ENCODE results near the gene SLC38A1. TPM values are rescaled to one million over a fixed set of nuclear protein-coding genes. Genes with fewer than 3 reads are reported as not detected.
A peak's percentile ranks its signal among the peaks of the same experiment; 100 is the strongest.
"Not testable (repeated sequence)": the region's sequence is repeated elsewhere in the genome, so short reads cannot be mapped to it uniquely, and the experiment has no call there.

The SLC38A1 gene
- total RNA-seq (2014; rRNA removed; shearing (Covaris generic)) = 95.8 and 108 TPM in 2 replicates

- H3K4me3 ChIP-seq (ENCODE audit: insufficient read depth, low read depth, low read length) = peak within 1 kb of the TSS; percentile 96
- H3K27me3 ChIP-seq (ENCODE audit: control insufficient read depth, insufficient read depth, low read length) = no peaks in the 10 kb centered on the region
- no peaks in the 10 kb centered on the region; the same call in 1 of the 2 replicates for H3K36me3 ChIP-seq (replicated peaks; ENCODE audit: control insufficient read depth, insufficient read depth, low read length)
- DNase-seq = peak; percentile 88
Measured at GRCh38 chr12:46268583-46269428, at the start of gene SLC38A1. SLC38A1 (minus strand) TSS chr12:46269043; CDS start chr12:46239800, 29,243 bp downstream.

- no peak overlapping the region for H3K4me3 ChIP-seq (ENCODE audit: insufficient read depth, low read depth, low read length)
- DNase-seq = no peak
- no peaks in the 10 kb centered on the region for H3K36me3 ChIP-seq (replicated peaks; ENCODE audit: control insufficient read depth, insufficient read depth, low read length)
- H3K27me3 ChIP-seq (ENCODE audit: control insufficient read depth, insufficient read depth, low read length) = no peaks in the 10 kb centered on the region
Measured at GRCh38 chr12:46318037-46318436, 49.2 kb upstream of the SLC38A1 start.

DNA sequence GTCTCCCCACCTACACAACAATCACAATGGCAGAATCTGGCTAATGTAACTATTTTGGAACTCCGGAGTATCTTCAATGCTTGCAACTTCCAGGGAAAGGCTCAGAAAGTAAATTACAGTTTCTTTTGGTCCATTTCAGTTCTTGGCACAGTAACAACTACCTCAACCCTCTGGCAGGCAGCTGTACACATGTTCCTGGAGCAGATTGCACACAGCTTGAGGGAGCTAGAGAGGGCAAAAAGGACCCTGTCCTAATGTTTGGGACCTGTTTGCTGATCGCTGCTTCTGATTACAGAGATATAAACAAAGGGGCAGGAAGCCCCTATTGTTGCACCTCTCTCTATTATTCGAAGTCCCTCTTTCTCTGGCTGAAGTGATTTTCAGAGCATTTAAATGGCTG, 35.2 kb upstream of the SLC38A1 start:
- Histone ChIP-seq H3K36me3 (replicated peaks; ENCODE audit: control insufficient read depth, insufficient read depth, low read length) (no peaks in the 10 kb centered on the region), H3K4me3 (ENCODE audit: insufficient read depth, low read depth, low read length) (no peak overlapping the region), H3K27me3 (ENCODE audit: control insufficient read depth, insufficient read depth, low read length) (no peaks in the 10 kb centered on the region)
- no peak for DNase-seq

DNA sequence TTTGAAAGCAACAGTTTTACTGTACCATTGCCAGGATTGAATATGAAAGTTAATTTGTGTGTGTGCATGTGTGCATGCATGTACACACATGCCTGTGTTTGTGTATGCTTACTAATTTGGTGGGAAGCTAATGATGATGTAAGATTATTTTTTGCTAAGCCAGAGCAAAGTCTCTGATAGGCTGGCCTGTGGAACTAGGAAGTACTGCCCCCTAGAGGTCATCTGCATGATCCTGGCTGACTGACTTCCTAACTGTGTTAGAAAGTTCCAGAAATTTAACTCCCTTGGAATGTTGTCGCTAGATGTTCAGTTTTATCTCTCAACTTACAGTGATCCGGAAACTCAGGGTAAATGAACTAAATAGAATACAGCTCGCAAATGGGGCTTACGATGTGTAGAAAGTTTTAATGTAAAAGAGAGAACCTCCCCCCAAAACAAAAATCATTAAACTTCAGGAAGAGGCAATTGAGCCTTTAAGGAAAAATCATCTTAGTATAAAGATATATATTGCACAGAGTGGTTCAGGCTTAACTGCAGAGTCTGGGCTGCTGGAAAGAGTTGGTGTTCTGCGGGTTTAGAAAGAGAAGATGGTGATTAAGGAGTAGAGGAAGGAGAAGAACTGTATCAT, 34.3 kb upstream of the SLC38A1 start:
- Histone ChIP-seq H3K36me3 (replicated peaks; ENCODE audit: control insufficient read depth, insufficient read depth, low read length) (no peaks in the 10 kb centered on the region), H3K4me3 (ENCODE audit: insufficient read depth, low read depth, low read length) (no peak overlapping the region), H3K27me3 (ENCODE audit: control insufficient read depth, insufficient read depth, low read length) (no peaks in the 10 kb centered on the region)
- DNase-seq = peak; percentile 32

DNA sequence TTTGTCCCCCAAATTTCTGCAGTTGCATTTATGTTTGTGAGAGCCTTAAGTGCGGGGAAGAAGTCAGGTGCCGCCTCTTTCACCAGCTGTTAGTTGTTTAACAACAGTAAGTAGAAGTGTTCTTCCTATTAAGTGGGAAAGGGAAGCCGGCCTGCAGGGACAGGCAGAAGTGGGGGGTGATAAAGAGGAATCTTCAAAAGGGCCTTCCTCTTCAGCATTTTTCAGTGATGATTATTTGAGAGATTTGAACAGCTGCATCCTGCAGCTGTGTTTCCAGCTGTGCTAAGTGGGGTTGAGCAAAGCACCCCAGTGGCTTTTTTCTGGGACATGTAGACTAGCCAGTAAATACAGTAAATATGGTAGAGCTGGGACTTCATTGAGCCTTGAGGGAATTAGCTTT, 32.1 kb upstream of the SLC38A1 start:
- H3K4me3 ChIP-seq (ENCODE audit: insufficient read depth, low read depth, low read length) = no peak overlapping the region
- H3K27me3 ChIP-seq (ENCODE audit: control insufficient read depth, insufficient read depth, low read length) = no peaks in the 10 kb centered on the region
- no peak for DNase-seq
- H3K36me3 ChIP-seq (replicated peaks; ENCODE audit: control insufficient read depth, insufficient read depth, low read length) = no peaks in the 10 kb centered on the region

DNA sequence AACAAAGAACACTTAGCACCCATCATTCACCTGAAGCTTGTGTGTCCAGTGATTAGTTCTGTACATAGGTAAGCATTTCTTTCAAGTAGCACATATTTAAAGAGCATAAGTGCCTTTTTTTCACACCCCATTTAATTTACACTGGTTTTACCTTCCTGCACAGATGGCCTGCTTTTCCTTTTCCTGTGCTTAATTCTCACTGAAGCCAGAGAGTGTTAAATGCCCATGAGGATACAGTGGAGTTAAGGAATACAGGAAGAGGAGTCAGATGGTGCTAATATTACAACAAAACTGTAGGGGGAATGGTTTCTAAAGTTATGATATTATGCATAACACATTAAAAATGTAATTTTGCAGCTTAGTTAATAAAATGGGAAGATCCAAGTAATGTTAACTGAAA, 31.0 kb upstream of the SLC38A1 start:
- Histone ChIP-seq H3K36me3 (replicated peaks; ENCODE audit: control insufficient read depth, insufficient read depth, low read length) (no peaks in the 10 kb centered on the region), H3K4me3 (ENCODE audit: insufficient read depth, low read depth, low read length) (no peak overlapping the region), H3K27me3 (ENCODE audit: control insufficient read depth, insufficient read depth, low read length) (no peaks in the 10 kb centered on the region)
- DNase-seq = no peak

DNA sequence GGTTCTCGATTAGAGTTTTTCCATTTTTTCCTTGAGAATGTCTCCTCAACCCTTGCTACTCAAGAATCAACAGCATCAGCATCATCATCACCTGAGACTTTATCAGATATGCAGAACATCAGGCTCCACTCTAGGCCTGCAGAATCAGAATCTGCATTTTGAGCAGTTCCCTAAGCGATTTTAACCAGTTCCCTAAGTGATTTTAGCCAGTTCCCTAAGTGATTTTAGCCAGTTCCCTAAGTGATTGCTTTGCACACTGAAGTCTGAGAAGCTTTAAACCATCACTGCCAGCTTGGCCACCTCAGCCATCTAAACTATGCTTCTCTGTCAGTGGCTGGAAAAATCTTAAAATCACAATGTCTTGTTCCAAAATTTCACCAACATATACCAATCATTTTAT, 29.4 kb upstream of the SLC38A1 start:
- no peaks in the 10 kb centered on the region for H3K27me3 ChIP-seq (ENCODE audit: control insufficient read depth, insufficient read depth, low read length)
- no peaks in the 10 kb centered on the region for H3K36me3 ChIP-seq (replicated peaks; ENCODE audit: control insufficient read depth, insufficient read depth, low read length)
- H3K4me3 ChIP-seq (ENCODE audit: insufficient read depth, low read depth, low read length) = no peak overlapping the region
- no peak for DNase-seq

GRCh38 chr12:46296822-46297221, 28.0 kb upstream of the SLC38A1 start:
- Histone ChIP-seq H3K36me3 (replicated peaks; ENCODE audit: control insufficient read depth, insufficient read depth, low read length) (no peaks in the 10 kb centered on the region), H3K4me3 (ENCODE audit: insufficient read depth, low read depth, low read length) (no peak overlapping the region), H3K27me3 (ENCODE audit: control insufficient read depth, insufficient read depth, low read length) (no peaks in the 10 kb centered on the region)
- no peak for DNase-seq

GRCh38 chr12:46292754-46293402, 24.0 kb upstream of the SLC38A1 start:
- DNase-seq = no peak
- Histone ChIP-seq H3K4me3 (ENCODE audit: insufficient read depth, low read depth, low read length) (no peak overlapping the region), H3K27me3 (ENCODE audit: control insufficient read depth, insufficient read depth, low read length) (no peaks in the 10 kb centered on the region), H3K36me3 (replicated peaks; ENCODE audit: control insufficient read depth, insufficient read depth, low read length) (no peaks in the 10 kb centered on the region)

GRCh38 chr12:46291953-46292352, 23.1 kb upstream of the SLC38A1 start:
- H3K27me3 ChIP-seq (ENCODE audit: control insufficient read depth, insufficient read depth, low read length); H3K36me3 ChIP-seq (replicated peaks; ENCODE audit: control insufficient read depth, insufficient read depth, low read length); DNase-seq; H3K4me3 ChIP-seq (ENCODE audit: insufficient read depth, low read depth, low read length): not testable (repeated sequence)

- not testable (repeated sequence) for H3K36me3 ChIP-seq (replicated peaks; ENCODE audit: control insufficient read depth, insufficient read depth, low read length)
Measured at GRCh38 chr12:46285177-46285576, 16.3 kb upstream of the SLC38A1 start.

DNA sequence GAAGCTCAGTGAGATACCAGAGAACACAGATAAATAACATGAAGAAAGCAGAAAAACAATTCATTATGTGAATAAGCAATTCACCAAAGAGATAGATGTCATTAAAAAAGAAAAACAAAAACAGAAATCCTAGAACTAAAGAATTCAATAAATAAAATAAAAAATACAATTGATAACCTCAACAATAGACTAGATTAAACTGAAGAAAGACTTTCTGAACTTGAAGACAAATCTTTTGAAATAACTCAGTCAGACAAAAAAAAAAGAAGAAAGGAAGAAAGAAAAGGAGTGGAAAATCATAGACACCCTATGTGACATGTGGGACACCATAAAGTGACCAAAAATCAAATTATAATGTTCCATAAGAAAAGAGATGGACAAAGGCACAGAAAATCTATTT, 14.0 kb upstream of the SLC38A1 start:
- H3K27me3 ChIP-seq (ENCODE audit: control insufficient read depth, insufficient read depth, low read length) = no peaks in the 10 kb centered on the region
- DNase-seq = no peak
- no peaks in the 10 kb centered on the region for H3K36me3 ChIP-seq (replicated peaks; ENCODE audit: control insufficient read depth, insufficient read depth, low read length)
- H3K4me3 ChIP-seq (ENCODE audit: insufficient read depth, low read depth, low read length) = no peak overlapping the region

More at GRCh38 chr12:46285177-46285576, 16.3 kb upstream of the SLC38A1 start:
- DNase-seq; H3K4me3 ChIP-seq (ENCODE audit: insufficient read depth, low read depth, low read length); H3K27me3 ChIP-seq (ENCODE audit: control insufficient read depth, insufficient read depth, low read length): not testable (repeated sequence)

GRCh38 chr12:46276756-46277155, 7.9 kb upstream of the SLC38A1 start:
- Histone ChIP-seq H3K27me3 (ENCODE audit: control insufficient read depth, insufficient read depth, low read length) (no peaks in the 10 kb centered on the region), H3K36me3 (replicated peaks; ENCODE audit: control insufficient read depth, insufficient read depth, low read length) (no peaks in the 10 kb centered on the region; the same call in 1 of the 2 replicates), H3K4me3 (ENCODE audit: insufficient read depth, low read depth, low read length) (no peak overlapping the region)
- no peak for DNase-seq

DNA sequence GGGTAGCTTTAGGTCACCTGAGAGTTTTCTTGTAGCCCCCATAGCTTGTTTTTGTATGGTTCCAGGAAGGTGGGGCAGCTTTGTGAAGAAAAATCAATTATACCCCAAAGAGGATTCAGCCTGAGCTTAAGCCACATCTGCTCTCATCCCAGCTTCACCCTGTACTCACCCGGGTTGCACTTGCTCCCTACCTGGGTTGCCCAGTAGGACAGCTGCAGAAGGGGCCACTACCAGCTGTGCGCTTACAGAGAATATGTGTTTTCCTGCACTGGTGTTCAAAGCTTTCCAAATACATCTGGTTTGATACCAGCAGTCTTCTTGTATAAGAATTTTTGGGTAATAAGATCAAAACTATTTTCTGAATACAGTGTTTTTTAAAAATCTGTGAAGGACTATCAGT, 3.0 kb upstream of the SLC38A1 start:
- H3K36me3 ChIP-seq (replicated peaks; ENCODE audit: control insufficient read depth, insufficient read depth, low read length) = no peaks in the 10 kb centered on the region; the same call in 1 of the 2 replicates
- no peak for DNase-seq
- no peak overlapping the region for H3K4me3 ChIP-seq (ENCODE audit: insufficient read depth, low read depth, low read length)
- H3K27me3 ChIP-seq (ENCODE audit: control insufficient read depth, insufficient read depth, low read length) = no peaks in the 10 kb centered on the region

Measured in H7 (cell line).